ENCODE data around the gene ANKS1B.
"Not testable (repeated sequence)": the region's sequence is repeated elsewhere in the genome, so short reads cannot be mapped to it uniquely, and the experiment has no call there.

Gene ANKS1B

GRCh38 chr12:98767248-98767647, 1217.5 kb downstream of the ANKS1B start:
- intact Hi-C loops (cut with DNase I) = no loop called here

GRCh38 chr12:98763656-98764055, 1221.1 kb downstream of the ANKS1B start:
- DNase-seq = no peak
- intact Hi-C loops (cut with DNase I) = no loop called here

More at GRCh38 chr12:98767248-98767647, 1217.5 kb downstream of the ANKS1B start:
- peak in 4 of 10 donors; percentile 14 to 76 (median 49) for DNase-seq

- DNase-seq = peak; percentile 51 to 97 (median 79)
Observed at GRCh38 chr12:98758331-98758730, 1226.4 kb downstream of the ANKS1B start.

GRCh38 chr12:98757455-98757854, 1227.3 kb downstream of the ANKS1B start:
- no peak for DNase-seq
- intact Hi-C loops (cut with DNase I) = no loop called here

More at GRCh38 chr12:98758331-98758730, 1226.4 kb downstream of the ANKS1B start:
- intact Hi-C loops (cut with DNase I) = no loop called here

- intact Hi-C loops (cut with DNase I) = not testable (repeated sequence)
Observed at GRCh38 chr12:98755855-98756254, 1228.9 kb downstream of the ANKS1B start.

GRCh38 chr12:98754095-98754494, 1230.6 kb downstream of the ANKS1B start:
- intact Hi-C loops (cut with DNase I) = no loop called here
- peak in 9 of 10 donors; percentile 34 to 93 (median 64) for DNase-seq

More at GRCh38 chr12:98755855-98756254, 1228.9 kb downstream of the ANKS1B start:
- not testable (repeated sequence) for DNase-seq

GRCh38 chr12:98752726-98753125, 1232.0 kb downstream of the ANKS1B start:
- peak in 2 of 10 donors; percentile 39 to 79 for DNase-seq
- intact Hi-C loops (cut with DNase I) = no loop called here

- no peak for DNase-seq
- intact Hi-C loops (cut with DNase I) = no loop called here
Observed at GRCh38 chr12:98751580-98752115, 1233.1 kb downstream of the ANKS1B start.

- intact Hi-C loops (cut with DNase I) = no loop called here
Observed at GRCh38 chr12:98750511-98750910, 1234.2 kb downstream of the ANKS1B start.

GRCh38 chr12:98748463-98748862, 1236.3 kb downstream of the ANKS1B start:
- intact Hi-C loops (cut with DNase I) = loop anchor here (10.0 kb wide), 1 partner anchor 146 kb away; no protein-coding TSS in a partner anchor
- DNase-seq = no peak

More at GRCh38 chr12:98750511-98750910, 1234.2 kb downstream of the ANKS1B start:
- peak; percentile 23 to 95 (median 70) for DNase-seq

GRCh38 chr12:98745578-98746391, 1239.0 kb downstream of the ANKS1B start:
- peak in 3 of 10 donors; percentile 30 to 83 (median 53) for DNase-seq
- intact Hi-C loops (cut with DNase I) = loop anchor here (10.0 kb wide), 1 partner anchor 149 kb away; no protein-coding TSS in a partner anchor

- DNase-seq = no peak
- intact Hi-C loops (cut with DNase I) = loop anchor here (10.0 kb wide), 1 partner anchor 150 kb away; no protein-coding TSS in a partner anchor
Observed at GRCh38 chr12:98744680-98745079, 1240.1 kb downstream of the ANKS1B start.

GRCh38 chr12:98743362-98743953, 1241.3 kb downstream of the ANKS1B start:
- intact Hi-C loops (cut with DNase I) = loop anchor here (10.0 kb wide), 1 partner anchor 151 kb away; no protein-coding TSS in a partner anchor
- peak in 3 of 10 donors; percentile 59 to 93 (median 65) for DNase-seq

GRCh38 chr12:98741556-98742265, 1243.0 kb downstream of the ANKS1B start:
- no peak for DNase-seq
- intact Hi-C loops (cut with DNase I) = loop anchor here (10.0 kb wide), 1 partner anchor 153 kb away; no protein-coding TSS in a partner anchor

GRCh38 chr12:98741196-98741555, 1243.6 kb downstream of the ANKS1B start:
- intact Hi-C loops (cut with DNase I) = loop anchor here (10.0 kb wide), 1 partner anchor 154 kb away; no protein-coding TSS in a partner anchor
- no peak for DNase-seq

GRCh38 chr12:98740751-98741150, 1244.0 kb downstream of the ANKS1B start:
- no peak for DNase-seq
- intact Hi-C loops (cut with DNase I) = loop anchor here (10.0 kb wide), 1 partner anchor 154 kb away; no protein-coding TSS in a partner anchor

- intact Hi-C loops (cut with DNase I) = no loop called here
- DNase-seq = no peak
Observed at GRCh38 chr12:98738539-98738938, 1246.2 kb downstream of the ANKS1B start.

- DNase-seq = no peak
- intact Hi-C loops (cut with DNase I) = no loop called here
Observed at GRCh38 chr12:98738002-98738401, 1246.7 kb downstream of the ANKS1B start.

GRCh38 chr12:98737322-98737712, 1247.4 kb downstream of the ANKS1B start:
- DNase-seq = no peak
- intact Hi-C loops (cut with DNase I) = no loop called here

All from posterior cingulate gyrus (tissue), 11 donors.